NCI-H69 (cell line): ENCODE results near the gene MRGPRG.

Experiments
- DNase-seq: peaks from one replicate; lab custom pipeline; 2025; lab: John Stamatoyannopoulos, UW

MRGPRG gene

GRCh38 chr11:3225826-3226750 is 7.5 kb upstream of the MRGPRG start:
- no peak for DNase-seq

DNA sequence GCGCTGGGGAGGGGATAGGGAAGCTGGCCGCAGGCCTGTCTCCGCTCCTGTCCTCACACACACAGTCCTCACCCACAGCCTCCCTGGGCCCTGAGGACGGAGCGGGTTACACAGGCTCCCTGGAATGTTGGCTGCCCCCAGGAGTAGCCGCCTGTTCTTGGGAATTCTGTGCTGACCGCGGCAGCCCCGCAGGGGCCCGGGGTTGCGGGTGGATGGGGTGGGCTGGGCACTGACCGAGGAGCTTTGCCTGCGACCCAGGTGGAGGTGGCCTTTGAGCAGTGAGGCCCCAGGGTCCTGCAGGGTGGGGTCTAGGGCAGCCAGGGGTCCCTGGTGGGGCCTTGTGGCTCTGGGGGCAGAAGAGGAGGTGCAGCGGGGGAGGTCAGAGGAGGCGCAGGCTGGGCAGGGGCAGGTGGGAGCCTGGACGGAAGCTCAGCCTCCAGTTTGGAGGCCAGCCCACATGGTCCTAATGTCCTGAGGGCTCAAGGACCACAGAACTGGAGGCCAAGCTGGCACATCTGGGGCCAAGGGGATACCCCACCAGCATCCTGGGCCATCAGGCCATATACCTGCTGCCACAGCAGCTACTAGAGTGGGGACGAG is 6.6 kb upstream of the MRGPRG start:
- DNase-seq: no peak

- no peak for DNase-seq
These were observed 5.9 kb upstream of the MRGPRG start for GRCh38 chr11:3224401-3225057.

GRCh38 chr11:3223932-3224381 is 5.3 kb upstream of the MRGPRG start:
- DNase-seq: no peak

DNA sequence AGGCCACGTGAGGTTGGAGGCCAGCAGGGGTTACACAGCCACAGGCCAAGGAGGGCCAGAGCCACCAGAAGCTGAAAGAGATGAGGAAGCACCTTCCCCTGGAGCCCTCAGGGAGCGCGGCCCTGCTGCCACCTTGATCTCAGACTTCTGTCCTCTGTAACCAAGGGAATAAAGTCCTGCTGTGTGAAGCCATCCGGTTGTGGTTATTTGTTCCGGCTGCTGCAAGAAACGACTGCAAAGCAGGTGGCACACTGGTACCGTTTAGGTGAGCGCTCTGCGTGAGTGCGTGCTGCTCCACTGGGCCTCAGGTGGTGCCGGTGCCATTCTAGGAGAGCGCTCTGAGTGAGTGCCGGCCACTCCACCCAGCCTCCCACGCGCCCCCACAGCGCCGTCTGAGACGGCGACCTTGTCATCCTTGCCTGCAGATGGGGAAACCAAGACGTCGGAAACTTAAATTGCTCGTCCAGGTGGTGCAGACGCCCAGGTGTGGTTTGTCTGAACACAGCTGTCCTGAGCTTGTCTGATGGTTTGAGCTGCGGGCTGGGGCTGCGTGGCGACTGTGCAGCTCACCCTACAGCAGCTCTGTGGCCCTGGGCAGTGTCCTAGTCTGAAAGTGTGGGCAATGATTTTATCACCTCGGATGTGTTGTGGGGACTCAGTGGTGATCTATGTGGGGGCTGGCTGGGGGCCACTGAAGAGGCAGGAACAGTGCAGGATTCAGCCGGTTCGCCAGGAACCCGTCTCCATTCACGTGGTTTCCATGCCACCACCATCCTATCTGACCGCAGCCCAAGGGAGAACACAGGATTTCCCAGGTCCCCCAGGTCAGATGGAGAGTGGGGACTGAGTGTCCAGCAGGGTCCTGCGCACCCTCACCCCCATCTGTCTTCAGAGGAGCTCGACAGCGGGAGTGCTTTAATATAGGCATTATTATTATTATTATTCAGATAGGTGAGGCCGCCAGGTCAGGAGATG is 4.6 kb upstream of the MRGPRG start:
- DNase-seq: peak; percentile 21

GRCh38 chr11:3222003-3222855 is 3.6 kb upstream of the MRGPRG start:
- no peak for DNase-seq

GRCh38 chr11:3221408-3222002 is 2.9 kb upstream of the MRGPRG start:
- no peak for DNase-seq

- no peak for DNase-seq
These were observed 2.2 kb upstream of the MRGPRG start for GRCh38 chr11:3220521-3221407.

DNA sequence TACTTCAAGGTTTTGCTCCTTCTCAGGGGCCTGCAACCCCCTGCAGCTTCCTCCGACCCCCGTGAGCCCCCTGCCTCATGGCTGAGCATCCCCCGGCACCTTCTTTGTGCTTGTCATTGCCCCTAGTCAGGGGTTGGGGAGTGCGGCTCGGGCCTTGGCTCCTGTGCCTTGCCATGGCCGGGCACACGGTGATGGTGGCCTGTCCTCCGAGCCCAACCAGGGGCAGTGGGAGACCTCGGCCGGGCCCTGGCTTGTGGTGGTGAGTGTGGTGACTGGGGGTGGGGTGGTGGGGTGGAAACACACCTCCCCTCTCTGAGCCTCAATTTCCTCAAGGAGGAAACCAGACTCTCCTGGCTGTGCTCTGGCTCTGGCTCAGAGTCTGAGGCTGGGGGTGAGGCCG is 1.5 kb upstream of the MRGPRG start:
- no peak for DNase-seq

- DNase-seq: no peak
These were observed 774 bp upstream of the MRGPRG start for GRCh38 chr11:3219281-3219892.

DNA sequence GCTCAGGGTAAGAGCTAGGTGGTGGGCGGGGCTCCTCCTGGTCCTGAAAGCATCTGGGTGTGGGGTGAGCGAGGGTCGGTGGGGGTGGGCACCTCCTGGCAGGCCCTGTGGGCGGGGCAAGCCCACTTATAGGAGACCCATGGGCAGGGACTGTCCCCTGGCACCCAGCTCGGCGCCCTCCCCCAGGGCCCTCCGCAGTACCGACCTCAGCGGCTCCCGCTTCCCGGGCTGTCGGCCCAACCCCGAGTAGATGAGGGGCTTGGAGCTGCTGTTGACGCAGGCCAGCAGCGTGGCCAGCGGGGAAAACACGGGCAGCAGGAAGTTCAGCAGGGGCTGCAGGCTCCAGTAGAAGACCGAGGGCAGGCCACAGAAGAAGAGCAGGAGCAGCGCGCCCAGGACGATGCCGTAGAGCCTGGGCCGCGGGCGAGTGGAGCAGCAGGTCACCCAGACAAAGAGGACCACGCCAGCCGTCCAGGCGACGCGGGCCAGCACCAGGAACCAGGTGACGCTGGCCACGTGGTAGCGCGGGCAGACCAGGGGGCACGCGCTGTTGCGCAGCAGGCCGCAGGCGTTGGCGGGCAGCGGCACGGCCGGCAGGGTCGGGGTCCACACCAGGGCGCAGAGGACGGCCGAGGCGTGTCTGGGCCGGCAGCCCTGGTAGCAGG is 663 bp downstream of the MRGPRG start:
- DNase-seq: no peak

DNA sequence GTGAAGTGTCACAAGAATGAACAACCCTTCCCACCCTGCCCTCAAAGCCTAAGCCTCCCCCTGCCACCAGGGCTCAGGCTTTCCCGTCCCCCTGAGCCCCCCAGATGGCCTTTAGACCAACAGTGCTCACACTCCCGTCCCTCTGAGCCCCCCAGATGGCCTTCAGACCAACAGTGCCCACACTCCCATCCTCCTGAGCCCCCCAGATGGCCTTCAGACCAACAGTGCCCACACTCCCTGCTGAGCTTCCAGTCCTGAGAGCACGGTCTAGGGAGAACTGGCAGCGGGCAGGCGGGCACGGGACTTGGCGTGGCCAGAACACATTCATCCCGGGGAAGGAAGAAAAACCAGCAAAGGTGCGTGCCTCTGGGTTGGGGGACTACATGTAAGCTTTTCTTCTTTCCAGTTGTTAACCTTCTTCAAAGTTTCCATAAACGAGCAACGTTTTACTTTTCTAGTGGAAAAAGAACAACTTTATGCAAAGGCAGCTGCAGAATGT is 2.5 kb downstream of the MRGPRG start:
- no peak for DNase-seq

- DNase-seq: peak; percentile 66
These were observed 3.1 kb downstream of the MRGPRG start for GRCh38 chr11:3215346-3216026.

DNA sequence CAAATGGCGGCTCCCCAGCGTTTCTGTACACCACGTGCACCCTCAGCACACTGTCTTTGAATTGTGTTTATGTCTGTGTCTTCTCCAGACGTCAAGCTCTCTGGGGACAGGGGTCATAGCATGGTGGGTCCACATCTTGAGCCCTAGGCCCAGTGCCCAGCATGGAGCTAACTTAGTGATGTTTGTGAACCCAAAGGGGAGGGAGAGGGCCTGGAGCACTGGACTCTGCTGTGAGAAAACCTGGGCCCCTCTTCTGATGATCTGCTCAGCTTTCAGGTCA is 4.3 kb downstream of the MRGPRG start:
- no peak for DNase-seq

- DNase-seq: no peak
These were observed 4.8 kb downstream of the MRGPRG start for GRCh38 chr11:3213659-3214419.

- DNase-seq: no peak
These were observed 10.3 kb downstream of the MRGPRG start for GRCh38 chr11:3208272-3208671.
